ENCODE data around the gene PCDHGB4.

The PCDHGB4 gene

DNA sequence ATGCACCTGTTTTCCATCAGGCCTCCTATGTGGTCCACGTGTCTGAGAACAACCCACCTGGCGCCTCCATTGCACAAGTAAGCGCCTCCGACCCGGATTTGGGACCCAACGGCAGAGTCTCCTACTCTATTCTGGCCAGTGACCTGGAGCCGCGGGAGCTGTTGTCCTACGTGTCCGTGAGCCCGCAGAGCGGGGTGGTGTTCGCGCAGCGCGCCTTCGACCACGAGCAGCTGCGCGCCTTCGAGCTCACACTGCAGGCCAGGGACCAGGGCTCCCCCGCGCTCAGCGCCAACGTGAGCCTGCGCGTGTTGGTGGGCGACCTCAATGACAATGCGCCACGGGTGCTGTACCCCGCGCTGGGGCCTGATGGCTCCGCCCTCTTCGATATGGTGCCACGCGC lies 35.9 kb upstream of the PCDHGB4 start:
- no peak overlapping the region for H3K27ac ChIP-seq (ENCODE audit: low read depth, low read length)
- no peaks in the 10 kb centered on the region for H3K79me2 ChIP-seq (ENCODE audit: control insufficient read depth, insufficient read depth, low read length, unreplicated experiment)
- H3K27me3 ChIP-seq (ENCODE audit: insufficient read depth, low read length) = peaks cover 85% of the 10 kb centered on the region
- no peak overlapping the region for H2AFZ ChIP-seq (ENCODE audit: low read length, unreplicated experiment)
- no peak overlapping the region for H3K4me3 ChIP-seq (ENCODE audit: low read depth, low read length)
- no peaks in the 10 kb centered on the region for H3K4me1 ChIP-seq (ENCODE audit: control insufficient read depth, insufficient read depth, low read length, unreplicated experiment)
- no peaks in the 10 kb centered on the region for H3K36me3 ChIP-seq (ENCODE audit: insufficient read depth, low read length)

DNA sequence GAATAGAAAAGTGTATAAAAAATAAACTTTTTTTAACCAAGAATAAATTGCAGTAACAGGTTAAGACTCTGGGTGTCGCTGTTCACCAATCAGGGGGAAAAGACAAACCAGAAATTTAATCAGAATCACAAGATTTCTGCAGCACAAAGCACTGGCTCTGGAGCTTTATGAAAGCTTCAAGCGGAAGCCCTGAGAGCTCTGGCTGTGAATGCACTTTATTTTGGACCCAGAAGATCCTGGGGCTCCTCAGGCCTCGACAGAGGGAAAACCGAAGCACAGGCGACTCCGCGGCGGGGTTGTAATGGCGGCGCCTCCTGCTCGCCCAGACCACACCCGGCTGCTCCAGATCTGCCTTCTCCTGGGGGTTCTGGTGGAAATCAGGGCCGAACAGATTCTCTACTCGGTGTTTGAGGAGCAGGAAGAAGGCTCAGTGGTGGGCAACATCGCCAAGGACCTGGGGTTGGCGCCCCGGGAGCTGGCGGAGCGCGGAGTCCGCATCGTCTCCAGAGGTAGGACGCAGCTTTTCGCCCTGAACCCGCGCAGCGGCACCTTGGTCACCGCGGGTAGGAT lies 32.5 kb upstream of the PCDHGB4 start, which contains the start of gene PCDHGA4:
PCDHGA4 (plus strand) TSS at position 122 of the 570 bp plus-strand sequence; CDS start at position 209, 87 bp downstream.
- no peaks in the 10 kb centered on the region for H3K4me1 ChIP-seq (ENCODE audit: control insufficient read depth, insufficient read depth, low read length, unreplicated experiment)

DNA sequence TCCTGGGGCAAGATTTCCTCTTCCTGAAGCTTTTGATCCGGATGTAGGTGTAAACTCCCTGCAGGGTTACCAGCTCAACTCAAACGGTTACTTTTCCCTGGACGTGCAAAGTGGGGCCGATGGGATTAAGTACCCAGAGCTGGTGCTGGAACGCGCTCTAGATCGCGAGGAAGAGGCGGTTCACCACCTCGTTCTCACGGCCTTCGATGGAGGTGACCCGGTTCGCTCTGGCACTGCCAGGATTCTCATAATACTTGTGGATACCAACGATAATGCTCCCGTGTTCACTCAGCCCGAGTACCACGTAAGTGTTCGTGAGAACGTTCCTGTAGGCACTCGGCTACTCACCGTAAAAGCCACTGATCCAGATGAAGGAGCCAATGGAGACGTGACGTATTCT lies 31.9 kb upstream of the PCDHGB4 start:
- no peaks in the 10 kb centered on the region for H3K79me2 ChIP-seq (ENCODE audit: control insufficient read depth, insufficient read depth, low read length, unreplicated experiment)
- H3K27ac ChIP-seq (ENCODE audit: low read depth, low read length) = no peak overlapping the region
- H3K27me3 ChIP-seq (ENCODE audit: insufficient read depth, low read length) = peaks cover 89% of the 10 kb centered on the region
- H2AFZ ChIP-seq (ENCODE audit: low read length, unreplicated experiment) = peak overlapping the region; percentile 90
- no peaks in the 10 kb centered on the region for H3K36me3 ChIP-seq (ENCODE audit: insufficient read depth, low read length)
- no peaks in the 10 kb centered on the region for H3K4me1 ChIP-seq (ENCODE audit: control insufficient read depth, insufficient read depth, low read length, unreplicated experiment)
- H3K4me3 ChIP-seq (ENCODE audit: low read depth, low read length) = peak overlapping the region; percentile 79

More for the DNA sequence above, 32.5 kb upstream of the PCDHGB4 start, which contains the start of gene PCDHGA4:
- Histone ChIP-seq H3K4me3 (ENCODE audit: low read depth, low read length) (peak within 1 kb of the TSS; percentile 79), H3K36me3 (ENCODE audit: insufficient read depth, low read length) (no peaks in the 10 kb centered on the region), H3K27me3 (ENCODE audit: insufficient read depth, low read length) (peaks cover 89% of the 10 kb centered on the region), H3K79me2 (ENCODE audit: control insufficient read depth, insufficient read depth, low read length, unreplicated experiment) (no peaks in the 10 kb centered on the region), H2AFZ (ENCODE audit: low read length, unreplicated experiment) (peak within 1 kb of the TSS; percentile 90), H3K27ac (ENCODE audit: low read depth, low read length) (no peak within 1 kb of the TSS)

DNA sequence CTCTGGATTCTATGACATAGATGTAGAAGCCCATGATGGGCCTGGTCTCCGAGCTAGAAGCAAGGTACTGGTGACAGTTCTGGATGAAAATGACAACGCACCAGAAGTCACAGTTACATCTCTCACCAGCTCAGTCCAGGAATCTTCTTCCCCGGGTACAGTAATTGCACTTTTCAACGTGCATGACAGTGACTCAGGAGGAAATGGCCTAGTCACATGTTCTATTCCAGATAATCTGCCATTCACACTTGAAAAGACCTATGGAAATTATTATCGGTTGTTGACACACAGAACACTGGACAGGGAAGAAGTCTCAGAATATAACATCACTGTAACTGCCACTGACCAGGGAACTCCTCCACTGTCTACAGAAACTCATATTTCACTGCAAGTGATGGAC lies 31.4 kb upstream of the PCDHGB4 start:
- H3K27ac ChIP-seq (ENCODE audit: low read depth, low read length) = no peak overlapping the region
- peak overlapping the region; percentile 79; the same call in 1 of the 2 replicates for H3K4me3 ChIP-seq (ENCODE audit: low read depth, low read length)
- H3K27me3 ChIP-seq (ENCODE audit: insufficient read depth, low read length) = peaks cover 89% of the 10 kb centered on the region
- H3K4me1 ChIP-seq (ENCODE audit: control insufficient read depth, insufficient read depth, low read length, unreplicated experiment) = no peaks in the 10 kb centered on the region
- H3K79me2 ChIP-seq (ENCODE audit: control insufficient read depth, insufficient read depth, low read length, unreplicated experiment) = no peaks in the 10 kb centered on the region
- H2AFZ ChIP-seq (ENCODE audit: low read length, unreplicated experiment) = no peak overlapping the region
- H3K36me3 ChIP-seq (ENCODE audit: insufficient read depth, low read length) = no peaks in the 10 kb centered on the region

DNA sequence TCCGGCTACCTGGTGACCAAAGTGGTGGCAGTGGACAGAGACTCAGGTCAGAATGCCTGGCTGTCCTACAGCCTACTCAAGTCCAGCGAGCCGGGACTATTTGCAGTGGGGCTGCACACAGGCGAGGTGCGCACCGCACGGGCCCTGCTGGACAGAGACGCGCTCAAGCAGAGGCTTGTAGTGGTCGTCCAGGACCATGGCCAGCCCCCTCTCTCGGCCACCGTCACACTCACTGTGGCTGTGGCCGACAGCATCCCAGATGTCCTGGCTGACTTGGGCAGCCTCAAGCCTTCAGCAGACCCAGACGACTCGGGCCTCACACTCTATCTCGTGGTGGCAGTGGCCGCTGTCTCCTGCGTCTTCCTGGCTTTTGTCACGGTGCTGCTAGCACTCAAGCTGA lies 30.5 kb upstream of the PCDHGB4 start:
- Histone ChIP-seq H3K27ac (ENCODE audit: low read depth, low read length) (no peak overlapping the region), H3K4me1 (ENCODE audit: control insufficient read depth, insufficient read depth, low read length, unreplicated experiment) (no peaks in the 10 kb centered on the region), H3K79me2 (ENCODE audit: control insufficient read depth, insufficient read depth, low read length, unreplicated experiment) (no peaks in the 10 kb centered on the region), H3K36me3 (ENCODE audit: insufficient read depth, low read length) (no peaks in the 10 kb centered on the region), H2AFZ (ENCODE audit: low read length, unreplicated experiment) (no peak overlapping the region), H3K4me3 (ENCODE audit: low read depth, low read length) (no peak overlapping the region), H3K27me3 (ENCODE audit: insufficient read depth, low read length) (peaks cover 87% of the 10 kb centered on the region)

DNA sequence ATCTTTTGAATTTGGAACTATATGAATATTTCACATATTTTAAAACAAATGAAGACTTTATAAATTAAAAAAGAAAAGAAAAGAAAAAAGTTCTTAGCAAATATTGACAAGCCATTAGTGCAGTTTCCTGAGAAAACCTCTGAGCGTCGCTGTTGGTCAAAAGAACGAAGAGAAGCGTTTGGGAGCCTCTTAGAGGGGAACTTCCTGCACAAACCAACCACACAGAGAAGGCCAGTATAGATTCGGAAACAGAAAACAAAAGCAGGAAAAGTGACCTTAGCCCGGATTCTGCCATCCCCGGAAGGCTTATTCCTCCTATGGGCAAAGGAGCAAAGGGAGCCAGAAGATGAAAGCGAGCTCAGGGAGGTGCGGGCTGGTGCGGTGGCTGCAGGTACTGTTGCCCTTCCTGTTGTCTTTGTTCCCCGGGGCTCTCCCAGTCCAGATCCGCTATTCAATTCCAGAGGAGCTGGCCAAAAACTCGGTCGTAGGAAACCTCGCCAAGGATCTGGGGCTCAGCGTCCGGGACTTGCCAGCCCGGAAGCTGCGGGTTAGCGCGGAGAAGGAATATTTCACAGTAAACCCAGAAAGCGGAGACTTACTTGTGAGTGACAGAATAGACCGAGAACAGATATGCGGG lies 27.6 kb upstream of the PCDHGB4 start, which contains the start of gene PCDHGB2:
PCDHGB2 (plus strand) TSS at position 205 of the 637 bp plus-strand sequence; CDS start at position 347, 142 bp downstream.
- Histone ChIP-seq H3K36me3 (ENCODE audit: insufficient read depth, low read length) (no peaks in the 10 kb centered on the region), H3K4me3 (ENCODE audit: low read depth, low read length) (no peak within 1 kb of the TSS), H3K27me3 (ENCODE audit: insufficient read depth, low read length) (peaks cover 91% of the 10 kb centered on the region), H3K79me2 (ENCODE audit: control insufficient read depth, insufficient read depth, low read length, unreplicated experiment) (no peaks in the 10 kb centered on the region), H3K4me1 (ENCODE audit: control insufficient read depth, insufficient read depth, low read length, unreplicated experiment) (no peaks in the 10 kb centered on the region), H2AFZ (ENCODE audit: low read length, unreplicated experiment) (no peak within 1 kb of the TSS), H3K27ac (ENCODE audit: low read depth, low read length) (no peak within 1 kb of the TSS)

DNA sequence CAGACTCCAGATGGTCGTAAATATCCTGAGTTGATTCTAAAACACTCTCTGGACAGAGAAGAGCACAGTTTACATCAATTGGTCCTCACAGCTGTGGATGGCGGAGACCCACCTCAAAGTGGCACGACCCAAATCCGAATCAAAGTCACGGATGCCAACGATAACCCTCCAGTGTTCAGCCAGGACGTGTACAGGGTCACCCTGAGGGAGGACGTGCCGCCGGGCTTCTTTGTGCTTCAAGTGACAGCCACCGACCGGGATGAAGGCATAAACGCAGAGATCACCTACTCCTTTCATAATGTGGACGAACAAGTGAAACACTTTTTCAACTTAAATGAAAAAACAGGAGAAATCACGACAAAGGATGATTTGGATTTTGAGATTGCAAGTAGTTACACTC lies 26.8 kb upstream of the PCDHGB4 start:
- H3K27me3 ChIP-seq (ENCODE audit: insufficient read depth, low read length) = peaks cover 91% of the 10 kb centered on the region
- H3K4me3 ChIP-seq (ENCODE audit: low read depth, low read length) = no peak overlapping the region
- no peaks in the 10 kb centered on the region for H3K4me1 ChIP-seq (ENCODE audit: control insufficient read depth, insufficient read depth, low read length, unreplicated experiment)
- no peak overlapping the region for H3K27ac ChIP-seq (ENCODE audit: low read depth, low read length)
- no peaks in the 10 kb centered on the region for H3K79me2 ChIP-seq (ENCODE audit: control insufficient read depth, insufficient read depth, low read length, unreplicated experiment)
- H3K36me3 ChIP-seq (ENCODE audit: insufficient read depth, low read length) = no peaks in the 10 kb centered on the region
- no peak overlapping the region for H2AFZ ChIP-seq (ENCODE audit: low read length, unreplicated experiment)

DNA sequence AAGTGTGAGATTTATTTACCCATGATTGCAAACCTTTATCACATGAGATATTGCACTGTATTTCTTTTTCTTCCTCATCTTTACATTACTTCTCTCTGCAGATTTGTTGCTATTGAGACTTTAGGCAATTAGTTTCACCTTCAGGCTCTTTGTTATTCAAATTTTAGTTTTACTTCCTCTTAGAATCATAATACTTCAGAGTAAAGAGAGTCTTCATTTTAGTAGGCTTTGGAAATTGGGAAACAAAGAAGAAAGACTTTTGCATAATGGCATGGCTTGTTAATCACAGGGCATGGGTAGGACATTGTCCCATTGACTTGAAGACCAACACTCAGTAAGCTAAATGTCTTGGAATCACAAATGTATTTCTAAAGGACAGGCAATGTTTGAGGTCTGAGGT lies 24.8 kb upstream of the PCDHGB4 start:
- H3K4me3 ChIP-seq (ENCODE audit: low read depth, low read length) = no peak overlapping the region
- H3K79me2 ChIP-seq (ENCODE audit: control insufficient read depth, insufficient read depth, low read length, unreplicated experiment) = no peaks in the 10 kb centered on the region
- H3K36me3 ChIP-seq (ENCODE audit: insufficient read depth, low read length) = no peaks in the 10 kb centered on the region
- no peak overlapping the region for H2AFZ ChIP-seq (ENCODE audit: low read length, unreplicated experiment)
- H3K27ac ChIP-seq (ENCODE audit: low read depth, low read length) = no peak overlapping the region
- H3K4me1 ChIP-seq (ENCODE audit: control insufficient read depth, insufficient read depth, low read length, unreplicated experiment) = no peaks in the 10 kb centered on the region
- peaks cover 88% of the 10 kb centered on the region for H3K27me3 ChIP-seq (ENCODE audit: insufficient read depth, low read length)

DNA sequence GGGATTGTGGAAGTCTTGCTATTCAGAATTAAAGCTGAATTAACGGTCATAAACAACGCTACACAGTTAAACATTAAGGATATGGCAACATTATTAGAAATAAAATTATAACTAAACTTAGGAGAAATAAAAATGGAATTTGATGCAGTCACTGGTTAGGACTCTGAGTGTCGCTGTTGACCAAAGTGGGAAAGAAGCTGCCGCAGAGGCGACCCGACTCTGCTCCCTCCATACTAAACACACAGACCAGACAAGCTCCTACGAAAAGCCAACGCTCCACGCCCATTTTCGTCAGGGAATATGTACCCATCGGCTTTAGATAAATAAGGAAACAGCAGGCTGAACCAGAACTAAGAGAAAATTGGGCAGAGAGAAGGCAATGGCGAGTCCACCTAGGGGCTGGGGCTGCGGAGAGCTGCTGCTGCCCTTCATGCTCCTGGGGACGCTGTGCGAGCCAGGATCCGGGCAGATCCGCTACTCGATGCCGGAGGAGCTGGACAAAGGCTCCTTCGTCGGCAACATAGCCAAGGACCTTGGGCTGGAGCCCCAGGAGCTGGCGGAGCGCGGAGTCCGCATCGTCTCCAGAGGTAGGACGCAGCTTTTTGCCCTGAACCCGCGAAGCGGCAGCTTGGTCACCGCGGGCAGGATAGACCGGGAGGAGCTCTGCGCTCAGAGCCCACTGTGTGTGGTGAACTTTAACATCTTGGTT lies 23.4 kb upstream of the PCDHGB4 start, which contains the start of gene PCDHGA5:
PCDHGA5 (plus strand) TSS at position 211 of the 709 bp plus-strand sequence; CDS start at position 380, 169 bp downstream.
- H3K4me1 ChIP-seq (ENCODE audit: control insufficient read depth, insufficient read depth, low read length, unreplicated experiment) = no peaks in the 10 kb centered on the region
- no peaks in the 10 kb centered on the region for H3K79me2 ChIP-seq (ENCODE audit: control insufficient read depth, insufficient read depth, low read length, unreplicated experiment)
- peaks cover 88% of the 10 kb centered on the region for H3K27me3 ChIP-seq (ENCODE audit: insufficient read depth, low read length)
- H3K4me3 ChIP-seq (ENCODE audit: low read depth, low read length) = peak within 1 kb of the TSS; percentile 48; the same call in 1 of the 2 replicates
- no peaks in the 10 kb centered on the region for H3K36me3 ChIP-seq (ENCODE audit: insufficient read depth, low read length)
- H2AFZ ChIP-seq (ENCODE audit: low read length, unreplicated experiment) = no peak within 1 kb of the TSS
- no peak within 1 kb of the TSS for H3K27ac ChIP-seq (ENCODE audit: low read depth, low read length)

DNA sequence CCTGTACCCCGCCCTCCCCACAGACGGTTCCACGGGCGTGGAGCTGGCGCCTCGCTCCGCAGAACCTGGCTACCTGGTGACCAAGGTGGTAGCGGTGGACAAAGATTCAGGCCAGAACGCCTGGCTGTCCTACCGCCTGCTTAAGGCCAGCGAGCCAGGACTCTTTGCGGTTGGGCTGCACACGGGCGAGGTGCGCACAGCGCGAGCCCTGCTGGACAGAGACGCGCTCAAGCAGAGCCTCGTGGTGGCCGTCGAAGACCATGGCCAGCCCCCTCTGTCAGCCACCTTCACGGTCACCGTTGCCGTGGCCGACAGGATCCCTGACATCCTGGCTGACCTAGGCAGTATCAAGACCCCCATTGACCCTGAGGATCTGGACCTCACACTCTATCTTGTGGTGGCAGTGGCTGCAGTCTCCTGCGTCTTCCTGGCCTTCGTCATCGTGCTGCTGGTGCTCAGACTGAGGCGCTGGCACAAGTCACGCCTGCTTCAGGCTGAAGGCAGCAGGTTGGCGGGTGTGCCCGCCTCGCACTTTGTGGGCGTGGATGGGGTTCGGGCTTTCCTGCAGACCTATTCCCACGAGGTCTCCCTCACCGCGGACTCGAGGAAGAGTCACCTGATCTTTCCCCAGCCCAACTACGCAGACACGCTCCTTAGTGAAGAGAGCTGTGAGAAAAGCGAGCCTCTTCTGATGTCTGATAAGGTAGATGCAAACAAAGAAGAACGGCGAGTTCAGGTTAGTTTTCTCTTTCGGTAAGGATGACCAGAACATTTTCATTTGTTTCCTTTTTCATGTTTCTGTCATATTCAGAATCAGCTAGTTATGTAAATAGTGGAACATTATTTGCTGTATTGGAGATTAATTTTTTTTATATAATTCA lies 21.2 kb upstream of the PCDHGB4 start:
- Histone ChIP-seq H3K4me1 (ENCODE audit: control insufficient read depth, insufficient read depth, low read length, unreplicated experiment) (no peaks in the 10 kb centered on the region), H2AFZ (ENCODE audit: low read length, unreplicated experiment) (no peak overlapping the region), H3K27ac (ENCODE audit: low read depth, low read length) (no peak overlapping the region), H3K36me3 (ENCODE audit: insufficient read depth, low read length) (no peaks in the 10 kb centered on the region), H3K4me3 (ENCODE audit: low read depth, low read length) (no peak overlapping the region), H3K27me3 (ENCODE audit: insufficient read depth, low read length) (peaks cover 88% of the 10 kb centered on the region), H3K79me2 (ENCODE audit: control insufficient read depth, insufficient read depth, low read length, unreplicated experiment) (no peaks in the 10 kb centered on the region)
